GM18858 (cell line): ENCODE data around the gene EXOSC6.
"Not testable (repeated sequence)": the region's sequence is repeated elsewhere in the genome, so short reads cannot be mapped to it uniquely, and the experiment has no call there.

Source experiments
- ATAC-seq: cut with Tn5 transposase; IDR thresholded peaks from one replicate; pipeline ENCODE4 v1.9.1; 2021; ENCODE audit not compliant: unreplicated experiment

Gene EXOSC6

DNA sequence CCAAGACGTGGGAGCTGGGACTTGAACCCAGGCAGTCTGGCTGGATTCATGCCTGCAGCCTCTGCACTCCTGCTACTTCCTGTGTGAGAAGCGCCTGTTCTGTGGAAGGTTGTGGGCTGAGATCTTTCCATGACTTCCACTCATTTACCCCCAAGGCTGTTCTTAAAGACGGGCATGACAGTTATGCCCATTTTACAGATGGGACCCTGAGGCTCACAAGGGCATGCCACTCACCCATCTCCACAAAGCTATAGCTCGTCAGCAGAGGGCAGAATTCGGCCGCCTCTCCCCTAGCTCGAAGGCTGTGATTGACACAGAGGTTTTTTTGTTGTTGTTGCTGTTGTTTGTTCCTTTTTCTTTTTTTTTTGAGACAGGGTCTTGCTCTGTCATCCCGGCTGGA lies 51.7 kb downstream of the EXOSC6 start:
- not testable (repeated sequence) for ATAC-seq

DNA sequence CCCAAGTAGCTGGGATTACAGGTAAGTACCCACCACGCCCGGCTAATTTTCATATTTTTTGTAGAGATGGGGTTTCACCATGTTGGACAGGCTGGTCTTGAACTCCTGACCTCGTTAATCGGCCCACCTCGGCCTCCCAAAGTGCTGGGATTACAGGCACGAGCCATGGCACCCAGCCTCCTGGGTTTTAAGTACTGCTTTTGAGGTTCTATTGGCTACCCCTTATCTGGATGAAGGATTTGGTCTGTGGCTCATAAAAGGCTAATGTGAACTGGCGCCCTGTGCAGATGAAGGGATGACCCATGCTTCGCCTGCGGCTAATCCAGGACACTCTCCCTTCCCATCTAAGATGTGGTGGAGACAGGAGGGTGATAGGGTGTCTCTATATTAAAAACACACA lies 52.6 kb downstream of the EXOSC6 start:
- ATAC-seq: not testable (repeated sequence)

DNA sequence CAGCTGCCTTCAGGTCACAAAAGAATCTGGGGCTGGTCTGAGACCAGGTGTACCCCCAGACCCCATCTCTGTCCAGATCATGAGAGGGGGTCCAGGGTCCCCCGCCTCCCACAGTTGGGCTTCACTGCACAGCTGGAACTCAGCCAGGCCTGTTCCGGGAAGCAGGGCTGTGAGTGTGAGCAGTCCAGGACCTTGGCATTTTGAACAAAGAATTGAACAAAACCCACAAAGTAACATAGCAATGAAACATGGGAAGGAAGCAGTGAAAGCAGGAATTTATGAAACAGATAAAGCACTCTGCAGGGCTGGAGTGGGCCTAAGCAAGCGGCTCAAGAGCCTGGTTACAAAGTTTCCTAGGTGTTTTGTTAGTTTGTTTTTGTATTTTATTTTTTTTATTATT lies 53.1 kb downstream of the EXOSC6 start:
- not testable (repeated sequence) for ATAC-seq

DNA sequence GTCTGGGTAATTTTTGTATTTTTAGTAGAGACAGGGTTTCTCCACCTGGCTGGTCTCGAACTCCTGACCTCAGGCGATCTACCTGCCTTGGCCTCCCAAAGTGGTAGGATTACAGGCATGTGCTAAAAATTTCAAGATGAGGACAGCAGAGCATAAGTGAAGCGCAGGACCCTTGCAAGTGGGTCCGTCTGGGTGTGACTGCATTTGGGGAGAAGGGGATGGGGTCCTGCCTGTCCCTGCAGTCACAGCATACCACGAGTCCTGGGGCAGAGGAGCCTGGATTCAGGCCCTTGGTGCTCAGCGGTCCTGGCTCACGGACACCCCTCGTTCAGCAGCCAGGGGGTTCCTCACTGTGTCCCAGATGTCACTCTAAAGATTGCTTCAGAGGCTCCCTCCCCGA lies 53.5 kb downstream of the EXOSC6 start:
- ATAC-seq: not testable (repeated sequence)

DNA sequence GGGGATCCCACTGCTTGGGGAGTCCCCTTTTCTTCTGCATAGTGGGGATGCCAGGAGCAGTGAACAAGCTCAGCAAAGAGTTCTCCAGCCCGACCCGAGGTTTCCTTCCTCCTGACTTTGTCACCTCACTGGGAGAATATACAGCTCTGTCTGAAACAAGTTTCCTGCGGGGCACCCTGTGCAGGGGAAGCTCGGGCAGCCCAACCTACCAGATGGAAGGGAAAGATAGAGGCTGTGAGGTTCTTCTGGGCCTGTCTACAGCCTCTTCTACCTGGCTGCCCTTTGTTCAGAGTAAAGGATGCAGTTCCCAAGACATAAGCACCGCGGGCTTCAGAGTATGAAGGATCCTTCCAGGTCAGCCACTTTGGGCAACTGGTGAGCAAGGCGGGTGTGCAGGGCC lies 54.1 kb downstream of the EXOSC6 start:
- ATAC-seq: not testable (repeated sequence)
